NCI-H82 treated with DMSO at 0.1 percent for 48 hours (cell line): Measurements from ENCODE around the gene BRSK2.
"Not testable (repeated sequence)": the region's sequence is repeated elsewhere in the genome, so short reads cannot be mapped to it uniquely, and the experiment has no call there.

ENCODE experiments used
- DNase-seq: peaks from one replicate; lab custom pipeline; 2025; ENCODE audit not compliant: unreplicated experiment; lab: John Stamatoyannopoulos, UW

Gene BRSK2

DNA sequence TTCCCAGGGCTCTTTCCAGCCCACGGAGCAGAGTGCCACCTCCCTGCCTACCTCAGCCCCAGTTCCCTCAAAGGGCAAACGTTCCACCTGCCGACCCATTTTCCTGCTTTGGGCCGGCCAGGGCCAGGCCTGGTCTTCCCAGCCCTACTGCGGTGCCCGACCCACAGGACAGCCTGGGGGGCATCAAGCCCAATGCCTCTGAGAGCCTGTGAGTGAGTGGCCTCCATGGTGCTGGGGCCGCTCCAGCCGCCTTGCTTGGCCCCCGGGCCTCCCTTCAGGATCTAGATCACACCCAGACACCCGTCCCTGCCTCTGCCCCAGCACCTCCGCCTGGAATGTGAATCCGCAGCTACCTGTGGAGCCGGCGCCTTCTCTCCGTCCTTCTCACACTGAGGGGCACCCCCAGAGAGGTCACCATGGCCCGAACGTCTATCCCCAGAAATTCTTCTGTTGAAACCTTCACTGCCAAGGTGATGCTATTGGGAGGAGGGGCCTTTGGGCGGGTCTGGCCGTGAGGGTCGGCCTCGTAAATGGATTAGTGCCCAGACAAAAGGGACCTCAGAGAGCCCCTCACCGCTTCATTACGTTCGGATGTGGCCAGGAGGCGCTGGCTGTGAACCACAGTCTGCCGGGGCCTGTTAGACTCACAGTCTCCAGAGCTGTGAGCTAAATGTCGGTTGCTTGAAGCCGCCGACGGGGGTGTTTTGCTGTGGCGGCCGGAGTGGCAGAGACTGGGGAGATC is 36.2 kb upstream of the BRSK2 start:
- DNase-seq = no peak

DNA sequence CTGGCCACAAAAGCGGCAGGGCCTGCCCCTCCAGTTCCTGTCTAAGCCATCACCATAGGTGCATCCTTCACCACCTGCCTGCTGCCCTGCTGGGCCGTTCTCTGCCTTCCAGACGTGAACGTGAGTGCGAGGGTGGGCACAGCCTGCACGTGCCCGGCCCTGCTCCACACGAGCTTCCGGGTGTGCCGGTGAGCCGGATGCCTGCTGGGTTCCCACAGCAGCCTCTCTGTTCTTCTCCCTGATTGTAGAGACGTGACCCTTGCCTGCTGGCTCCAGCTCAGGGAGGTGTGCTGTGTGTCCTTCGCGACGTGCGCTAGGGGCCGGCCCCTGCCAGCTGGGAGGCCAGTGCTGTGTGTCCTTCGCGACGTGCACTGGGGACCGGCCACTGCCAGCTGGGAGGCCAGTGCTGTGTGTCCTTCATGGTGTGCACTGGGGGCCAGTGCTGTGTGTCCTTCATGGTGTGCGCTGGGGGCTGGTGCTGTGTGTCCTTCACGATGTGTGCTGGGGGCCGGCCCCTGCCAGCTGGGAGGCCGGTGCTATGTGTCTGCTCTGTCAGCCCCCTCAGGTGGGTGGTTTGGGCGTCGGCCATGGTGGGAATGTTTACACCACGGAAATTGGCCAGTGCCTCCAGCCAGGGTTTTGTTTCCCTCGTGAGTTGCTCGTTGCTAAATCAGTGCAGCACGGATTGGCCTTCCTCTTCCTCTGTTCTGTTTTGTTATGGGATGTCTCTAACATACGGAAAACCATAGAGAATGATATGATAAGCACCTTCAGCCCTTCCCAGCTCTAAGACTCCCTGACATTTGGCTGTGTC is 35.4 kb upstream of the BRSK2 start:
- DNase-seq = no peak

DNA sequence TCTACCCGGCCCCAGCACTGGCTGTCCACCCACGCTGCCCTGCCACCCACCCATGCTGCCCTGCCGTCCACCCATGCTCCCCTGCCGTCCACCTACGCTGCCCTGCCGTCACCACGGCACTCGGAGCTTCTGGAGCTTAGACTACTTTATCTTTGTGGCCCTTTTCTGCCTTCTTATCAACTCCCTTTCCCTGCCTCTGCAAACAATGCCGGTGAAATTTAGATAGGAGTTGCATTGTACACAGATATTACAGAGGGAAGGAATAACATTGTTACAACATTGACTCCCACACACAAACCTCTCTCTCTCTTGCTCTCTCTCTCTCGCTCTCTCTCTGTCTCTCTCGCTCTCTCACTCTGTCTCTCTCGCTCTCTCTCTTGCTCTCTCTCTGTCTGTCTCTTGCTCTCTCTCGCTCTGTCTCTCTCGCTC is 33.7 kb upstream of the BRSK2 start:
- DNase-seq = no peak

DNA sequence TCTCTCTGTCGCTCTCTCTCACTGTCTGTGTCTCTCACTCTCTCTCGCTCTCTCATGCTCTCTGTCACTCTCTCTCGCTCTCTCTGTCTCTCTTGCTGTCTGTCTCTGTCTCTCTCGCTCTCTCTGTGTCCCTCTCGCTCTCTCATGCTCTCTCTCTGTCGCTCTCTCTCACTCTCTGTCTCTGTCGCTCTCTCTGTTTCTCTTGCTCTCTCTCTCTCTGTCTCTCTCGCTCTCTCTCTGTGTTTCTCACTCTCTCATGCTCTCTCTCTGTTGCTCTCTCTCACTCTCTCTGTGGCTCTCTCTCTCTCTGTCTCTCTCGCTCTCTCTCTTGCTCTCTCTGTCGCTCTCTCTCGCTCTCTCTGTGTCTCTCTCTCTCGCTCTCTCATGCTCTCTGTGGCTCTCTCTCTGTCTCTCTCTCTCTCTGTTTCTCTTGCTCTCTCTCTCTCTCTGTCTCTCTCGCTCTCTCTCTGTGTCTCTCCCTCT is 33.2 kb upstream of the BRSK2 start:
- DNase-seq = no peak

DNA sequence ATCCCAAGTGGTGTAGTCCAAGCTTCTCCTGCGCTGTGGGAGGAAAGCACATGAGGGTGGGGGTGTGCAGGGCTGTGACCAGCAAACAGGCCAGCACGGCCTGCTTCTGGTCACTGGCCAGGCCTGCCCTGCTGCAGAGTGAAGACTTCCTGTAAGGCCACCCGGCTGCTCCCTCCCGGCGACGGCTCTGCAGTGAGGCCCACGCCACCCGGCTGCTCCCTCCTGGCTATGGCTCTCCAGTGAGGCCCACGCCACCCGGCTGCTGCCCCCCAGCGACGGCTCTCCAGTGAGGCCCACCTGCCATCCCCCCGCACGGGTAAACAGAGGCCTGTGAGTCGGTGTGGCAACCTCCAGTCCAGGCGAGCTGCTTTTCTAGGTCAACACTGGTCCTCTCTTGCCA is 31.4 kb upstream of the BRSK2 start:
- DNase-seq = no peak

DNA sequence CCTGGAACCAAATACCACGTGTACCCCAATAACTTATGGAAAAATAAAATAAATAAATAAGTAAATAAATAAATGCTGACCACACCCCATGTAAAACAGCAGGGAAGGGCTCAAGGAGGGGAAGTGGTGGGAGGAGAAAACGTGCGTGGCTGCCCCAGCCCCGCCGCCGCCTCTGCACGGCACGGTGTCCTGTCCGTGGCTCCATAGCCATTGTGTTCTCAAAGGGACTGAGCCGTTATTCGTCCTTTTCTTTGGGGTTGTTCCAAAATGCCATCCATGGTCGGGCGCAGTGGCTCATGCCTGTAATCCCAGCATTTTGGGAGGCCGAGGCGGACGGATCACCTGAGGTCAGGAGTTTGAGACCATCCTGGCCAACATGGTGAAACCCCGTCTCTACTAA is 30.8 kb upstream of the BRSK2 start:
- DNase-seq = not testable (repeated sequence)

DNA sequence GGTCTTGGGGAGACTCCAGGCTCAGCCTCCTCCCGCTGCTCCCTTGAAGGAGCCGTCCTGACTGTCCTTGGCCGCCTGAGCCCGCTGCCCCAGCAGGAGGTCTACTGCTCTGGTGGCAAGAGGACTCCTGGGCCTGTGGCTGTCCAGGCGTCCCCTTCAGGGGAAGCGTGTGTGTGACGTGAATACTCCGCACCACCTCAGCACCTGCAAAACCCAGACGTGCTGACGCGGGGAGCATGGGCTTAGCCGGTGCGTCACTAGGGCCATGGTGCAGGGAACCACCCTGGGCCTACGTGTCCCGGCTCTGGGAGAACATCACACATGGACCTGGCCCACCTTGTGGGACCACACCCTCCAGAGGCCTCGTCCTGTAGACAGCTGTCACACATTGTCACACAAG is 30.2 kb upstream of the BRSK2 start:
- DNase-seq = no peak

DNA sequence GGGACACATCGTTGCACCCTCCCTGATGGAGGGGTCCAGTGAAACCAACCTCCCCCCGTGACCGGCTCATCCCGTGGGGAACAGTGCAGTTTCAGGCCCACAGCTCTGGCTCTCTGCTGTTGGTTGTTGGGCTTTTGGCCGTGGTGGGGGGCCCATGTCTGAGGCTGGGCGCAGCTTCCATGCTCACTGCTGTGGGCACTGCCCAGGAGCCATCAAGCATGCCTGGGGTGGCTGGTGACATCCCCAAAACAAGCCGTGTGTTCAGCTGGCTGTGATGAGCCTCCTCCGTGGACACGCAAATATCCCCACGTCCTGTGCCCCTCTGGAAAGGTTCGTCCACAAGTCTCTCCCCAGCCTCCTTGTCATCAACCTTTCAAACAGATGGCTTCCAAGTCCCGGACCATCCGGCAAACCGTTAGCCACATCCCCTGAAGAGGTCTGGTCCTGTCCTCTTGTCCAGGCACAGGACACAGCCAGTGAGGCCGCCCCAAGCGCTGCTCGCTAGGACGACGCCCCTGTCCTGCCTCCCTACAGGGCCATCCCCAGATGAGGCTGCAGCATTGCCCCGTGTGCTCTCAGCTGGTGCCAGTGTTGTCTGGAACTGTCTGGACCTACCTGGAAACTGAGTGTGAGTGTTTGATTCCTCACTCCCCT is 29.4 kb upstream of the BRSK2 start:
- DNase-seq = no peak

DNA sequence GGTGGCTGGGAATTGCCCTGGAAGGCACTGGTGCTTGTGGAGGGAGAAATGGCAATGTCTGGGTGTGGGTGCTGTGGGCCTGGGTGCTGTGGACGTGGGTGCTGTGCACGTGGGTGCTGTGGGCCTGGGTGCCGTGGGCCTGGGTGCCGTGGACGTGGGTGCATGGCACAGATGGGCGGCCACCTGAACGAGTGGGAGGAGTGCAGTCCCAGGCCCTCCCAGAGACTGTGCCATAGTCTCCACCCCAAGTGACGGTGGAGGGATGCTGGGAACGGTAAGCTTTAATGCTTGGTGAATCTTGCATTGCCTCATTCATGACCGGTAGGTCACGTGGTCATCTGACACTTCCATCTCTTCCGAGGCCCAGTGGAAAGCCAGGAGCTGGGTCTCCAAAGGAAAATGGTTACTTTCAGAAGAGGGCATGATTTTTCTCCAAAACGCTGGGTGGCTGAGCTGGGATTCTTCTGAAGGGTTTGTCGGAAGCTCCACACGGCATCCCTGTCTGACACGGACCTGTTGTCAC is 28.8 kb upstream of the BRSK2 start:
- no peak for DNase-seq

DNA sequence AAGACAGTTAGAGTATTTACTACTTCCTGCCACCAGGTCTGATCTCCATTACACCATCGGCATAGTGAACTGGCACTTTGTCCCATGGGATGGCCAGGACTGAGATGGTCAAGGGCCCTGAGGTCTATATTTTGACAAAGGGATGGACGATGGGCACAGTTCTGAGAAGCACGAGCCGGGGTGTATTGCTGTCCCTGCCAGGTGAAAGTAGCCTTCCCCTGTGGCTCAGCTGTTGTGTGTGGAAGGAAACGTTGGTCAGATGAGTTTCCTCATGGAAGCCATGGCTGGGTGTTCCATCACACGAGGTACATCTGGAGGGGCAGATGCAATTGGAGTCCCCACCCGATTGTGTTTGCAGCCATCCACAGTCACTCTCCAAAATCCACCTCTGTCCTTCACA is 27.9 kb upstream of the BRSK2 start:
- DNase-seq = no peak

DNA sequence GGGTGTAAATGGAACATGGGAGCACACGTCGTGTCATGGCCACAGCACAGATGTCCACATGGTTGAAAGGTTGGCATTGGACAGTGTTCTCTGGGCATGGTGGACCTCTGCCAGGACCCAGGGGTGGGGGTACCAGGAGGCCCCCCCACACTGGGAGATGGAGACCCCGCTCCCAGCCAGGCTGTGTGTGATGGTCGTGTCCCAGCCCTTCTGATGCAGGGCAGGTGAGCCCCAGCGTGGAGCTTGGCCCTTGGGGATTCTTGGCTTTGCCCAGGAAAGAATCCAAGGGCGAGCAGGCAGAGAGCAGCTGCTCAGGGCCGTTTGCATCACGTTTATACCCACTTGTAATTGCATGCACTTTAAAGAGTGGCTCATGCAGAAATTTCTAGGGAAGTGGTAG is 22.0 kb upstream of the BRSK2 start:
- no peak for DNase-seq

DNA sequence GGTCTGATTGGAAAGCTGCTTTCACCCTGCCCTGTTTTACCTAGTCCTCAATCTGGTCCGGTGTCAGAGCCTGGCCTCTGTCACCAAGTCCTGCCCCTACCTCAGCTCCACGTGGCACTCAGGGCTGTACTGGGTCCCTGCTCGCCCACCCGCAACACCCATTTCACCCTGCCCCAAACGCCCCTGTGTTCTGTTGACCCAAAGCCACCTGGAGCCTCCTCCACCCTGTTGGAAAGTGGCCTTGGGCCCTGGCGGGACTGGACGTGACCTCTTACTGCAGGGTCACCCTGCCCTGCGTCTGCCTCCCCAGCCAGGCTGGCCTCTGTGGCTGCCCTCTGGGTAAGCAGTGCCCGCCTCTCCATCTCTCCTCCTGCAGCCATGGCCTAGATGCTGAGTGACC is 21.5 kb upstream of the BRSK2 start:
- no peak for DNase-seq

DNA sequence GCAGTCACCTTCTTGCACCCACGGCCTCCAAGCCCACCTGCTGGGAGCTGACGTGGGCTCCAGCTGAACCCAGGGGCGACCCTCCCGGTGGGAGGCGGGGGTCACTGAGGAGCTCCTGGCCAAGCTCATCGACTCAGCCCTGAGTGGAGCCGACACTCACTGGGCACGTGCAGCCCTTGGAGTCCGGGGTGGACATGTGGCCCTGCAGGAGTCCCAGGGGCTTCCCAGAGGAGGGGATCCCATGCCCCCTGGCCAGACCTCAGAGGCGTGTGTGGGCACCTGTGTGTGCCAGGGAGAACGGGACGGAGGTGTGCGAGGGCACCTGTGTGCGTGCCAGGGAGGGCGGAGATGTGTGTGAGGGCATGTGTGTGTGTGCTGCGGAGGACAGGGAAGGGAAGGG is 20.8 kb upstream of the BRSK2 start:
- no peak for DNase-seq

DNA sequence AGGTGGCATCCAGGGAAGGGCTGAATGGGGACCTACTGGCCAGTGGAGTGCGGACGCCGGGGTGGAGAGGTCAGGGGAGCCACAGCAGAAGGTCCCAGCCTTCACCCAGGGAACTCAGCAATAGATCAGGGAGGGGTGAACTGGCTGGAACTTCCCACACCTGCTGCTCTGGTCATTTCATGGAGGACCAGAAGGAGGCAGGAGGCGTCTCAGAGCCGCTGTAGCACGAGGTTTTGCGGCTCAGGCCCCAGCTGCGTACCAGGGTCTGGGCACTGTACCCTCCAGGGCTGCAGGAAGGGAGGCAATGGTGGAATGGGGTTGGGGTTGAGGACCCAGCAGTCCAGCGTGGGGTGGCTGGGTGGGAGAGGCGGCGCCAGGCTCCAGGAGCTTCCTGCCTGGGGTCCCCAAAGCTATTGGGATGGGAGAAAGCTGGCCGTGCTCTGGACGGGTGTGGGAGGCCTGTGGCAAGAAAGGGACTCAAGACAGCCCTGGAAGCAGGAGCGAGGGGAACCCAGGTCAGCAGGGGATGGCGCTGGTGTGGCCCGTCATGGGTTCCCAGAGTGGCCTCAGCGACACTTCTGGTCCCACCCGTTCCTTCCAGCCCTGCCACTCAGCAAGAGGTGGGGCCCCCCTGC is 20.2 kb upstream of the BRSK2 start:
- DNase-seq = no peak

DNA sequence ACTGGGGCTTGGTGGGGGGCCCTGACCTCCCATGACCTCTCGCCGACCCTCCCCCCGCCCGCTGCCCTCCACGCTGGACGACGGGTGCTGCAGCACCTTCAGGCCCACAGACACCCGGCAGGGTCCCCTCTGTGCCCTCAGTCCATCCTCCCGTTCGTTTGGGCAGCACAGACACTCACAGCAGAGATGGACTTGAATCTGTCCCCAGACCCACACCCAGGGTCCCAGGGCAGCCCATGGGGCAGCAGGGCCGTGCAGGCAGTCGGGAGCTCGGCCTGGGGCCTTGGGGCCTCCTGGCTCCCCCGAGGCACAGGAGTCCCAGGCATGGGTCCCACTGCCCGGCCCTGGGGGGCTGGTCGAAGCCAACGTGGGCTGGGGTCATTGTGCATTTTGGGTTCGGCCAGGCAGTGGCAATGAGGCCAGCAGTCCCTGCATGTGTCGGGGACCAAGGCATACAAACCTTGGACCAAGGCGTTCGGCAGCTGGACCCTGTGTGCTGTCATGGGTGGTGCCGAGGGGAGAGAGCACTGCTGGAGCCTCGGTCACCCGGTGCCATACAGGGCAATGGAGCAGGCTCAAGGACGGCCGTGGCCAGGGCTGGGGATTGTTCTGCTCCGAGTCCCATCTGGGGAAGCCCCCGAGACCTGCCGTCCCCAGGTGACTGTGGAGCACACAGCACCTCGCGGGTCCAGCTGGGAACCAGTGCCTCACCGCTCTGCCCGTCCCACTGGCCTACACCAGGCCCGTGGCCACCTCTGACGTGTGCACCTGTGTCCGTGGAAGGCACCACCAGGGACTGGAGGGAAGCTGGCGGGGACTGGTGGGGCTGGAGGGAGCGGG is 19.3 kb upstream of the BRSK2 start:
- DNase-seq = no peak

DNA sequence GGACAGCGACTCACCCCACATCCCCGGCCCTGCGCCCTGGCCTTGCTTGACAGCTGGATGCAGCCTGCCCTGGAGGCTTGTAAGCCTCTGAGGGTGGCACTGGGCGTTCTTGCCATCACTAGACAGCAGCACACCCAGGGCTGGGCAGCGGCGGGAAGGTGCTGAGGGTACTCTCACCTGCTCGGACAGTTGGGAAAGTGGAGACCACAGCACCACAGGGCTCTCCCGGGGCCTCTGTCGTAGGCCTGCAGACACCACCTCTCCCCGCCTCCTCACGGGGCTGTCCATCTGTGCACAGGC is 18.8 kb upstream of the BRSK2 start:
- DNase-seq = no peak

DNA sequence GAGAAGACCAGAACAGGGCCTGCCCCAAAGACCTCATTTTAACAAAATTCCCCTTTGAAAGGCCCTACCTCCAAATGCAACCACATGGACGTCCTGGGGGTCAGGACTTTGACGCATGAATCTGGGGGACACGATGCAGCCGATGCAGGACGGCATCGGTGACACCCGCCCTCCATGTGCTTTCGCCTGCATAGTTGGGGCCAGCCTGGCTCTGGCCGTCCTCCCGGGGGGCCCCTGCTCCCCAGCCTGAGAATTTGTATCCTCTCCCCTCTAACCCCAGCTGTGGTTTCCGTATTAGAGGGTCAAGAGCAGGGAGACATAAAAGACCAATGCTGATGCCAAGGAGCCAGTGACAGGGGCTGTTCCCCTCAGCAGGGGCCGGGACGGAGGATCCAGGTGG is 18.4 kb upstream of the BRSK2 start:
- DNase-seq = no peak

DNA sequence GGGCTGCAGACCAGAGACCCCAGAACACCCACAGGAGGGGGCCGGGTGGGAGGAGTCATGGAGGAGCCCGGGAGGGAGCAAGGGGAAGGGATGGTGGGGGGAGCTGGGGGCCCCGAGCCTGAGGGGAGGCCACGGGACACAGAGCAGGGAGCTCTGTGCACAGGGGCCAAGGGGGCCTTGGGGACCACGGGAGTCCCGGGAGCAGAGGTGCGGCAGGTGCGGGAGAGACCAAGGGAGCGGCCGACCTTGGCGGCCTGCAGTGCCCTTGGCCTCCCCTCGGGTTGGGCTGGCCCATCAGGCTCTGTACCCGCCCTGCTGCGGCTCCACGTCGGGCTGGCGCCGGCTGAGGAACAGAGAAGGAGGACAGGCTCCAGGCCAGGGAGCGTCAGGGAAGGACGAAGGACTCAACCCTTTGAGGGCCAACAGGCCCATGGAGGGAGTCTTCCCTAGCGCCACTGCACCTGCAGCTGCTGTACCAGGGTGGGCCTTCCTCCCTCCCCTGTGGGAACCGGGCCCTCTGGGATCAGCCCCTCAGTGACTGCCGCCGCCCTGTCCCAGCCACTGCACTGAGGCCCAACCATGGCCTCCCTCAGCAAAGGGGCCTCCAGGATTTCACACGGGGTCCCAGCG is 17.8 kb upstream of the BRSK2 start:
- DNase-seq = no peak

DNA sequence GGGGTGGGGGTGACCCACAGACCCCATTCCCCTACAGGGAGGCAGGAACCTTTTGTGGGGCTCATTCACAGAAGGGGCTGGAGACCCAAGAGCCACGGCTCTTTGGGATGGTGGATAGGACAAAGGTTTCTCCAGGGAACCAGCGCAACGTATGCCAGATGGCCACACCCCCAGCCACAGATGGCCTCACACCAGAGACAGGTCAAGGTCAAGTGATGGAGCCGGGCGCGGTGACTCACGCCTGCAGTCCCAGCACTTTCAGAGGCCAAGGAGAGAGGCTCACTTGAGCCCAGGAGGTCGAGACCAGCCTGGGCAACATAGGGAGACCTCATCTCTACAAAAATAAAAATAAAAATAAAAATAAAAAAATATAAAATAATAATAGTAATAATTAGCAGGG is 17.1 kb upstream of the BRSK2 start:
- DNase-seq = no peak
